CD4-positive, alpha-beta T cell treated with Interleukin-12 subunit alpha and Interleukin-12 subunit beta, for 1 hour (primary cell): ENCODE results near the gene CREB3.

Experiments
- DNase-seq: peaks from one replicate; pipeline ENCODE4 v3.0.0-alpha.2; 2020

The CREB3 gene

DNA sequence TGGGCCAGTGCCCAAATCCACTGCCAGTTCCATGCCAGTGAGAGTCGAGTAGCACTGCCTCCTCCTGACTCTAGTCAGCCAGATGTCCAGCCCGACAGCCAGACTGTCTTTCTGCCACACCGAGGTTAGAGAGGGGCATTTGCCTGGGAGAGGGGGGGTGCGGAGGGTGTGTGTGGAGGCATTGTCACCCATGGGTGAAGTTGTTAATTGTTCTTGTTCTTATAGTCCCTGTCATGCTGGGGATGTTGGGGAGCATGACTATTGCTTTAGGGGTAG is 17.7 kb downstream of the CREB3 start:
- DNase-seq = no peak

DNA sequence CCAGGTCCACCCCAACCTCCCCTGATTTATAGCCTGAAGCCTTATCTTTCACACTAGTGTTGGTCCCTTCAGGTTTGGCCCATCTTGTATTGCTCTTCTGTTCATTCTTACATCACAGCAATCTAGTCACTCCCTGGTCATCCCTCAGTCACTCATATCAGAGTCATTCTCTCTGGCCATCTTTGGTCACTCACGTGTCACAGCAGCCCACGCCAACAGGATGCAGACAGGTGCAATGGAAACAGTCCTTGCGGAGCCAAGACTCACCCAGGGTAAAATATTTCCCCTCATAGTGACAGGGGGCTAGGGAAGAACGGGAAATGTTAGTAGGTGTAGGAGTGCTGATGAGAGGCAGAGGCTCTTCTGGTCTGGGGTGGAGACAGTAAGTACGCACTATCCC is 21.0 kb downstream of the CREB3 start:
- DNase-seq = no peak

DNA sequence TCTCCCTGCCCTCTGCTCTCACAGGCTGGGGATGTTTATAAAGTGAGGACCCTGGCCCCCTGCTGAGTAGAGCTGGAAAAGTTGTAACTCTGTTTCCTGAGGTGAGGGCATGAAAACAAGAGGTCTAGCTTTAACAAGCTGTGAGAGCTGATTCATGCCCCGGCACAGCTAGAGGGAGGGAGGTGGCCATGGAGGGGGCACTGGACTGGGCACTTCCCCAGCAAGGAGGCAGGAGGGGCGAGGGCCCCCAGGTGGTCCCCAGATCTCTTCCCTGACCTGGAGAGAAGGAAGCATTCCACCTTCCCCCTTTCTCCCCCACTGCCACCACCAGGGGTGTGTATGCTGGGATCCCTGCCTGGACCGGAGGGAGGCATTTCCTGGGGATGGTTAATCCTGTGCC is 21.8 kb downstream of the CREB3 start, which contains the start of gene MSMP:
MSMP (minus strand) TSS at position 13 of the 400 bp plus-strand sequence. CDS start 147 bp downstream, outside the sequence.
- DNase-seq = no peak

DNA sequence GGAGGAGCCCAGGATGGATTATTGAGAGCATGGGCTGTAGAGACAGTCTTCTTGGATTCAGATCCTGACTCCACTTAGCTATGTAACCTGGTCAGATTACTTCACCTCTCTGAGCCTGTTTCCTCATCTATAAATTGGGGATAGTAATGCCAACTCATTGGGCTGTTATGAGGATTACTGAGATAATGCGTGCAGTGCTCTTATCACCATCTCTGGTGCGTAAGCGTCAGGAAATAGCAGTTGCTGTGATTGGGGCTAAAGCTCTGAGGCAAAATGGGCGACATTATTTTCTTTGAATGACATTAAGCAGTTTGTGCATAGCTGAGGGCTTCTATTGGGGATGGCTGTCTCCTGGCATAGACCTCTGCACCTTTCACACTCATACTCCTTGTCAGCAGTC is 22.6 kb downstream of the CREB3 start:
- DNase-seq = no peak

DNA sequence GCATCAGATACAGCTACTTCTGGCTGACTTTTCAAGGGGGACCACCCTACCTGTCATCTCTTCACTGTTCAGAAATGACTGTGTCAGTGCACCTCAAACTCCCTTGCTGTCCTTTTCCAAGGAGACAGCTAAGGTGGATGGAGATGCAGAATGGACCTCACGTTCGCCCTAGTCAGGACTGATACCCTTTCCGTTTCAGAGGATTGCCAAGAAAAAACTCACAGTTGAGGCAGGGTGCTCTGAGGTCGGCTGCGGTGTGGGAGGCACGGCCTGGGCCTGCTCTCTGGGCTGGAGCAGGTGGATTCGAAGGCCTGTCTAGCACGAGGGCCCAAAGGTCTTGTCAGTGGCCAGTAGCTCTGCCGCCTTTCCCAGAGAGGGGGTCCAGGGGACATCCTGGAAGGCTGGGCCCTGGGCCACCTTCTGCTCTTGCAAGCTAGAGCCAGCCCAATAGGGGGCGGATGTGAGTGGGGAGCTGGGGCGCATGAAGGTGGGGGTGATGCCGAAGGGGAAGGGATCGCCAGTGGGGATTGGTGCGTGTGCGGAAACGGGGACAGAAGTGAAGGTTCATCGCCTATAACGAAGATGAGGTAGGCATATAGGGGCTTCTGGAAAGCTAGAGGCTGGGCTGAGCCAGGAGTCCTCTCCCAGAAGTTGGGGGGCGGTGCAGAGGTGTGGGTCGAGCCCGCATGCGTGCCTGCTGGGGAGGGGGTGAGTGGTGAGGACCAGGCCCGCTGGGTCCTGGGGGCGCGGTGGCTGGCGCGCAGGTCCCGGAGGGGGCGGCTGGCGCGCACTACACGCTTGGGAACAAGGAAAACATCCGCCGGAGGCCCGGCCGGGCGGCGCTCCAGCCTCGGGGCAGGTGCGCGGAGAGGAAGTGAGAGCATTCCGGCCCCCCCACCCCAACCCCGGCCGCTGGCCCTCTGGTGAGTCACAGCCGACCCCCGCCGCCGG is 24.1 kb downstream of the CREB3 start:
- peak; percentile 79 for DNase-seq

DNA sequence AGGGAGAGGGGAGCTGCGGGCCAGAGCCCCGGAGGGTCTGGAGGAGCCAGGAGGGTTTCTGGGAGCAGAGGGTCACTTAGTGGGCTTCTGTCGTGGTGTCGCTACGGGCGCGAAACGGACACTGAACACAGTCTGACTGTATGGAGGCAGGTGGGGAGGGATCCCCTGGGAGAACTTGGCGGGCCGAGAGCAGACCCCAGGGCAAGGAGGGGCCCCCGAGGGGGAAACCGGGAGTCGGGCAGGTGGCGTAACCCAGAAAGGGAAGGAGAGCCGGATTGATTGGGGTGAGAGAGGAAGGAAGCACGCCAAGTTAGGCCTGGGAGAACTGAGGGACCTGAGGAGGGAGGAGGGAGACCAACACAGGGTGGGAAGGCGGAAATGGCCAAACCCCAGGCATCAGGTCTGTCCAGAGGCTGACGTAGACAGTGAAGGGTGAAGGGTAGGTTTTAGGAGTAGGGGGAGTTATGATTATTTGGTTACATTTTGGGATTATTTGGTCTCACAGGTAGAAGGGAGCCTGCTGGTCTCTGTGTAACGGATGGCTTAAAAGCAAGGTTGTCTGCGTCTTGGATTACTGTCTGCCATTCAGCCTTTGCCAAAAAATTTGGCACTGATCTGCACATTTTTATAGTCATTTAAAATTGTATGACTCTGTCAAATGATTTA is 24.9 kb downstream of the CREB3 start:
- DNase-seq = peak; percentile 15

DNA sequence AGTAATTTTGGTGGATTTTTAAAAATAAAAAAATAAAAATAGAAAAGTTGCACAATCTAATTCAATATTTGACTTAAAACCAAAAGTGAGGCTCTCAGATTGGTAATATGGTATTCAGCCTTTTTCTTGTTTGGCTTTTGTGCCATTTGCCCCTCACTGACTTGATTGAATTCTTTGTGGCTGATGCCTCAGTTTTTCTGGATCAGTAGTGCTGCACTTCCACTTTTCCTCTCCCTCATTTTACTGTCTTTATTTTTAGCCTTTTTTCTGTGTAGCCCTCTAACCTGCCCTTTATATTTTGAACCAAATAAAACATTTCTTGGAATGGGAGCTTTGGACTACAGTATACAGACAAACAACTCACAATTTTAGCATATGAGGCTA is 25.4 kb downstream of the CREB3 start:
- DNase-seq = no peak

DNA sequence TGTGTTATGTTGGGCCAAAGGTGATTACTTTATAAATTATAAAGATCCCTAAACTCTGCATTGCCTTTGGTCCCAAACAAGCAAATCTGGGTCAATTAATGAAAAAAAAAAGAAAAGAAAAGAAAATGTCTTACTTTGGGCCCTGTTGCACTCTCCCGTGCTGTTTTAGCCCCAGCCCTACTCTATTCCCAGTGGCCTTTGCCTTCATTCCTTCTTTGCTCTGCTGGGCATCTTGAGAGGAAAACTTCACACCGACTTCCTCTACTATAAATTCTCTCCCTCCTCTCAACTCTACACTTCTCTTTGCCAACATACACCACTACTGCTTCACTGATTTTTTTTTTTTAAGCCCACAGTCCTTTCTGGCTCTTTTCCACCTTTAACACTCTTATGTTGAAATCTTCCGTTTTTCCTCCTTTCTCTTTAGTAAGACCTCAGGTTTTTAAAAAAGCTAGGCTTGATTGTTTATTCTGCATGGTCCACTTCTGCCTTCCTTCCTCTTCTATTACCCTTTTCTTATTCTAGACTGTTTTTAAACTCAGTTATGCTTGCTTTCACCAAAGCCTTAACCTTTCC is 26.1 kb downstream of the CREB3 start:
- no peak for DNase-seq

DNA sequence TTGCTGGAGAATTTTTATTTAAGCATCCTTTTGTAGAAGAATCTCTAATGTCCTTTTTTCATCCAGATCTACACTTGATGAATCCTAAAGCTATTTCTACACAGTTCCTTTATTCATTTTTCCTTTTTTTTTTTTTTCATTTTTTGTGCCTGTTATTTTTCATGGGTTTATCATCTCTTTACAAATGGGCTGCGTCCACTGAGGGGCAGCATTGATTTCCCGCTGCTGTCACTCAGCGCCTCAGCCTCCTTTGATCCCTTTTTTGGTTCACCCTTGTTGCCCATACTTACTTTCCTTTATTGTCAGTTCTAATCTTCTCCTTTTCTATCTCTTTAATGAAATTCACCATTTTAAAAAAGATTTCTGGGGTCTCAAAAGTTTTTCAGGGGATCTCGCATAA is 27.3 kb downstream of the CREB3 start:
- DNase-seq = no peak

DNA sequence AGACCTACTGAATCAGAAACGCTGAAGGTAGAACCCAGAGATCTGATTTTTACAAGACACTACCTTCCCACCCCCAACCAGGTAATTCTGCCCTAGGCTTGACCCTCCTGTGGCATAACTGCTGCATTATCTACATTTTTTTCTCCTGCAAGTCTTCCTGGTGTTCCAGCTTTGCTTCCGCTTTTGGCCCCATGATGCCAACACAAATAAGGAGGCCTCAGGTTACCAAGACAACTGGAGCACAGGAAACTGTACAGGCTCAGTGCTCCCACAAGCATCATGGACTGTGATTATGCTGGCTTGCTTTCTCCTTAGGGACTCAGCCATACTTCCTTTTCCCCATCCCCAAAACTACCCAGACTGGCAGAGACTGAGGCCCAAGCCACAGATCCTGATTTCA is 28.2 kb downstream of the CREB3 start:
- DNase-seq = no peak

DNA sequence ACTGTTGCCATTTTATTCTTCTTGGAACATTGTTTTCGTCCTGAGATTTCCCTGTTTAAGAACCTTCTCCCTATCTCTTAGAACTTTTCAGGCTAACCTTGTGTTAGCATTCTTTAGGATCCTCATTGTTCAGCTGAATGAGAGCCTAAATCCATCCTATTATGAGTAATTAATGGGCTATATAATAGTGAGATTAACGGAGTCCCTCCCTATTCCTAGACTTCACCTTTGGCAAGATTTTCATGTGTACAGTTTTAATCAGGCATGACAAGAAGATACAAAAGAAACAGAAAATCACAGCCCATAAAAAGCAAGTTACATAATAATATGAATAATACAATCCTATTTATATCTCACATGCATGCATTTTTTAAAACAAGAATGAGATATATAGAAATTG is 30.7 kb downstream of the CREB3 start:
- DNase-seq = no peak

DNA sequence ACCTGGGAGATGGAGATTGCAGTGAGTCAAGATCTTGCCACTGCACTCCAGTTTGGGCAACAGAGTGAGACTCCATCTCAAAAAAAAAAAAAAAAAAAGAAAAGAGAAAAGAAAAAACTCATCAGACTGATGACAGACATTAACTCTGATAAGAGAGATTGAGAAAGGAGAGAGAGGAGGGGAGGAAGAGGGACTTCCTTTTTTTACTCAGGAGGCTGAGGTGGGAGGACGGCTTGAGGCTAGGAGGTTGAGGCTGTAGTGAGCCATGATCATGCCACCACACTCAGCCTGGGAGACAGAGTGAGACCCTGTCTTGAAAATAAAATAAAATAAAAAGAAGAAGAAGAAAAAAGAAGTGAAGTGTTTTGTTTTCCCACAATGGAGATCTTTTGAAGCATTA is 31.3 kb downstream of the CREB3 start:
- no peak for DNase-seq

DNA sequence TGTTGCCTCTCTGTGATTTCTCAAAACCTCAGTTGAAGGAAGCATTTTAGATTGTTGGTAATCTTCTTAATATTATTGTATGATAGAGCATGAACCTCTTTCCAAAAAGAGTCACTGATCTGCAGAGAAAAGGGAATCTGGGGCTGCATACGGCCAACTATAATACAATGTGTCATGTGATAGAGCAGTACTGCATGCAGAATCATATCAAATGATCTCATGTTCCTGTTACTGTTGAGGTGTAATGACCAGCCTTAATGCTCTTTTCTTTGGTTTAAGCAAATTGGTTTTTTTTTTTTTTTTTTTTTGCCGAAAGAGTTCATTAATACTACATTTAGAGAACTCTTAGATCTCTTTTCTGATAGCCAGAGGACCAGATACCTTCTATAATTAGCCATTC is 34.5 kb downstream of the CREB3 start:
- DNase-seq = no peak

DNA sequence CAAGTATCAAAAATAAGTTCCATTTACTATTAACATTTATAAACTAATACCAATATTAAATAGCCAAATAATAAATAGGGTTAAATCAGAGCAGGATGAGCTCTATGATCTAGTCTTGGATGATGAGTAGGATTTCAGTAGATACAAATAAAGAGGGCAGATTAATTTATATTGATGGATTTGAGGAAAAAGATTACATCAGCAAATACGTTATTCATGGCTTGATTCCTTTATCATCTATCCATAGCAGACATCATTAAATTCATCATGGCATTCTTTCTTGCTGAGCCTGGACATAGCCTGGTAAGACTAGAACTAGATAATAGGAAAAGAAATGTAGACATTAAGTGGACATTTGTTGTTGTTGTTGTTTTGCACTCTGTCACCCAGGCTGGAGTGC is 35.0 kb downstream of the CREB3 start:
- DNase-seq = no peak

DNA sequence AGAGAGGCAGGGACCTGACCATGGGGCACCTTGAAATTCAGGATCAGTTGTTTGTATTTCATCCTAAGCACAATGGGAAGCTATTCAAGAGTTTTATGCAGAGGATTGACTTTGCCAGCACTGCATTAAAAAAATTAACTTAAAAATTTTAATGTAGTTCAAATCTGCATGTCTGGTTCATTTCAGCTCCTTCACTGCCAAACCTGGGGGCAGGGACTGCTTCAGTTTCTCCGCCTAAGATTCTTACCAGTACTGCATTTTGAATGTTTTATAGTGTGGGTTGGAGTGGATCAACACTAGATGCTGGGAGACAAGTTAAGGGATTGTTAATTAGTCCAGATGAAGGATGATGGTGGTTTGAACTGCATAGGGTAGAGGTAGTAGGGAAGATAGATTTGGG is 37.3 kb downstream of the CREB3 start:
- DNase-seq = no peak

DNA sequence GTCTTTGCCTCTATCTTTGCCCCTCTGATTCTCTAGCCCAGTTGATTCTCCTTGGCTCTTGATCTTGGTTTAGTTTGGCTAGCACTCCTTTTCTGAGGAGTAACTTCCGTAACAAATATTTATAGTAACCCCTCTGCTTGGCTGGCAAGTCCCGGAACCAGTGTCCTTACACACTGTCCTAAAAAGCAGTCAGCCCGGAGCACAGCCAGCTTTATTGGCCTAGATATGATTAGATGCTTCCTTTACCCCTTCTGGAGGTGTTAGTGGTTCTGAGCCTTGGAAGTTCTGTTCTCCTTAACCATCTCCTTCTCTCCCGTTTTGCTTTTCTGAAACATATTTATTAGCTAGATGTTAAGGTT is 38.6 kb downstream of the CREB3 start:
- DNase-seq = no peak

DNA sequence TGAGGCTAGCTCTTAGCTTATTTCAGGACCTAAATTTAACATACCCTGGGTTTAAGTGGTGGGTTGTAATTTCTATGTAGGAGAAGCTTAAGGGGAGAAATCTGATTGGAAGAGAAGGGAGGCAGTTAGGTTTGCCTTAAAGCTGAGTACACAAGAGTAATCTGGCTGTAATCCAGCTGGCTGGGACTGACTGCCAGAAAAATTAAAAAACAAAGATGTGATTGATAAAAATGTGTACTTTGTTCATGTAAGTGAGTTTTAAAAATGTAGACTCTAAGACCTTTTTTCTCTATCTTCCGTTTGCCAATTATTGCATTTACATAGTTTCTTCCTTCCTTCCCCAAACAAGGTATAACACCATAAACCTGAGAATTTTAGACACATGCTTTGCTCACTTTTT is 39.1 kb downstream of the CREB3 start:
- no peak for DNase-seq

DNA sequence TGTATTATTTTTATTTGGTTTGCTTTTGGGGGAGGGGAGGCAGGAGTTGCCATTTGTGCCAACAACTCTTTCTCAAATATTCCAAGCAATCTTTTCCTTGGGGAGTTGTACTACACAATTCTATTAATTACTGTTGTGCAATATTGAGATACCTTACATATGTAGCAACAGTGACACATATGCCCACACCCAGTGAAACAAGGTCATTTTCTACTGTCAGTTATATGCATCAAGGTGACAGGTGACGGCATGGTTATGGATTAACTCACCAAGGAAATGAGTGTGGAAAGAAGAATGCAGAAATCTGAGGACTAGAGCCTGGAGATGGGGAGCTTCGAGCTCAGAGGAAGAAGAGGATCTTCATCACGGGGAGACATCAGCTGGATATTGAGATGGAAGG is 39.5 kb downstream of the CREB3 start:
- no peak for DNase-seq

DNA sequence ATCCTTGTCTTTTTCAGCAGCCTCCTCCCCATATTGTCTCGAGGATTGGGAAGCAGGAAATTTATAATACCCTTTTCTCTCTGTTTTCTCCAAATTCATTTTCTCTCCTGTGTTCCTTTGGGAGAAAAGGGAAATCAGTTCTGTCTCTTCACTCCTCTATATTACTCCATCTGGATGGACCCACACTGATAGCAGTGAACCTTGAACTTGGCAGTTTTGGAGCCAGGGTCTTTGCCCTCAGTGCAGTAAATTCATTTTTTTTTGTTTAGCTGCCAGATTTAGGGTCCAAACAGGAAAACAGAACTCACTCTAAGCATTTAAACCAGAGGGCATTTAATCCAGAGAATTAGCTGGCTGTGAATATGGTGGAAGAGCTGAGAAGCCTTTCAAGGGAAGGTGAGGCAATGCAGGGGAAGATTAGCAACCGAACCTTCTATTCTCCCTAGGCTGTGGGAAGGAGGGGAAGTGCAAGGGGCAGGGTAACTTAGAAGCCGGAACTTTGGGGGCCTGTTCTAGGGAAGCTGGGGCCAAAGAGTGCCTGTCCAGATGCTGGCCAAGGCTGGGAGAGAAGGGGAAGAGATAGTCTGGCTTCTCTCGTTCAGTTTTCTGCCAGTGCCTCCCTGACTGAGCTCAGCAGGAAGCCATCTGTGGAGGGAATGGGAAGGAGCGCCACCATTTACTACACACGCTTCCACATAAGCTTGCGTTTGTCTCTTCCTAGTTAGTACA is 42.6 kb downstream of the CREB3 start:
- no peak for DNase-seq

DNA sequence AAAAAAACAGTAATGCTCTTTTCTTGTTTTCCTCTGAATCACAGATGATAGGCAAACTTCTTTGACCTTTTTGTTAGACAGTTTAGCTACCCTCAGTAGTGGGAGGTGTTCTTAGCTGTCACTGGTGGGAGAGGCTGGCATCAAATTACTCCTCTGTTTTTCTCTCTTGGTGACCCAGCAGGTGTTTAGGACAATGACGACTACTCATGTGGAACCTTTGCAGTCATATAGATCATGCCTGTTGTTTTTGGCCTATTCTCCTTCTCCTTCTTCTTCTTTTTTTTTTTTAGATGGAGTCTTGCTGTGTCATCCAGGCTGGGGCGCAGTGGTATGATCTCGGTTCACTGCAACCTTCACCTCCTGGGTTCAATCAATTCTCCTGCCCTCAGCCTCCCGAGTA is 43.6 kb downstream of the CREB3 start:
- DNase-seq = no peak

DNA sequence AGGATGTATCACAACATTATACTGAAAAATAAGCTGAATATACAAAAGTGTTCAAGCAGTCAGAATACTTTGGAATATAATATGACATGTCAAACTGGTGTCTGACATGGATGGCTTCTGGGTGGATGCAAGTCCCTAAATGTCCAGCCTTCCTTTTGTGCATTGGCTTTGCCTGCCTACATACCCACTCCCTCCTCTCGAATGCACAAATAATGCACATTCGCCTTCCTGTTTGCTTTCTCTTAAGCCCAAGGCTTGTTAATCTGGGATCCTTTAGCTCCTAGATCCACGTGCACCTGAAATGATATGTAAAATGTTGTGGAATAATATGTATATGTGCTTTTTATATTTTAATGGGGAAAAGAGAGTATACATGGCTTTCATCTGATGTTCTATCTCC is 46.0 kb downstream of the CREB3 start:
- no peak for DNase-seq

DNA sequence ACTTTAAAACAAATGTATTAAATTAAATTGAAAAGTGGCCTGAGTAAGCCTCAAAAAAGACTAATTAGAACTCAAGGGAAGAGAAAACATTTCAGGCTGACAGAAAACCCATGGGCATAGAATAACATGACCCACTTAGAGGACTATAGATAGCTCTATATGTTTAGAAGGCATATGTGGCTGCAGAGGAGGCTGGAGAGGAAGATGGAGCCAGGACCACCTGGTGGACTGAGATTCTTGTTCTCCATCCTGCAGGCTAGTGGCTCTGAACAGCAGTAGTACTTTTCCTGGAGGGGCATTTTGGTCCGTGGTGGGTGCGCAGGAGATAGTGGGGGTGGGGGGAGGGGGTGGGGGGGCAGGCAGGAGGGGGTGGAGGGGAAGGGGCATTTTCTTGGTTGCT is 48.6 kb downstream of the CREB3 start:
- DNase-seq = no peak

DNA sequence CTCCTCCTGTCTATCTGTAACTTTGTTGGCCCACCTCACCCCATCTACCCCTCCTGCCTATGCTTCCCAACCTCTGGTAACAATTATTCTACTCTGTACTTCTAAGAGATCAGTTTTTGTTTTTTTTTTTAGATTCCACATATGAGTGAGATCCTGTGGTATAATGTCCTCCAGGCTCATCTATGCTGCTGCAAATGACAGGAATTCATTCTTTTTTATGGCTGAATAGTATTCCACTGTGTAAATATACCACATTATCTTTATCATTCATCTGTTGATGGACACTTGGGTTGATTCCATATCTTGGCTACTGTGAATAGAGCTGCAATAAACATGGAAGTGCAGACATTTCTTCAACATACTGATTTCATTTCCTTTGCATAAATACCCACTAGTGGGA is 51.0 kb downstream of the CREB3 start:
- DNase-seq = no peak
